GM12873 (cell line): ENCODE measurements around the gene HLA-DRB1.

Experiments
- CTCF ChIP-seq: IDR thresholded peaks from 2 replicates; pipeline ENCODE4 v1.5.1; 2012; ENCODE audit warnings: low read depth, mild to moderate bottlenecking, moderate library complexity, low read length, control low read depth; ENCODE audit not compliant: insufficient read depth; ENCODE audit errors: missing control alignments

The HLA-DRB1 gene

GRCh38 chr6:32607988-32608298 lies 18.3 kb upstream of the HLA-DRB1 start:
- TF ChIP-seq CTCF = no peak

GRCh38 chr6:32607263-32607987 lies 17.8 kb upstream of the HLA-DRB1 start:
- TF ChIP-seq CTCF = no peak

- no peak for TF ChIP-seq CTCF
Measured at GRCh38 chr6:32604434-32604877, 14.8 kb upstream of the HLA-DRB1 start.

GRCh38 chr6:32603888-32604287 lies 14.2 kb upstream of the HLA-DRB1 start:
- TF ChIP-seq CTCF = no peak

- no peak for TF ChIP-seq CTCF
Measured at GRCh38 chr6:32603222-32603621, 13.6 kb upstream of the HLA-DRB1 start.

GRCh38 chr6:32602383-32602782 lies 12.7 kb upstream of the HLA-DRB1 start:
- no peak for TF ChIP-seq CTCF

- TF ChIP-seq CTCF = no peak
Measured at GRCh38 chr6:32597024-32597423, 7.4 kb upstream of the HLA-DRB1 start.
